ENCODE measurements around the gene NPW.
"Not testable (repeated sequence)": the region's sequence is repeated elsewhere in the genome, so short reads cannot be mapped to it uniquely, and the experiment has no call there.

Gene NPW

DNA sequence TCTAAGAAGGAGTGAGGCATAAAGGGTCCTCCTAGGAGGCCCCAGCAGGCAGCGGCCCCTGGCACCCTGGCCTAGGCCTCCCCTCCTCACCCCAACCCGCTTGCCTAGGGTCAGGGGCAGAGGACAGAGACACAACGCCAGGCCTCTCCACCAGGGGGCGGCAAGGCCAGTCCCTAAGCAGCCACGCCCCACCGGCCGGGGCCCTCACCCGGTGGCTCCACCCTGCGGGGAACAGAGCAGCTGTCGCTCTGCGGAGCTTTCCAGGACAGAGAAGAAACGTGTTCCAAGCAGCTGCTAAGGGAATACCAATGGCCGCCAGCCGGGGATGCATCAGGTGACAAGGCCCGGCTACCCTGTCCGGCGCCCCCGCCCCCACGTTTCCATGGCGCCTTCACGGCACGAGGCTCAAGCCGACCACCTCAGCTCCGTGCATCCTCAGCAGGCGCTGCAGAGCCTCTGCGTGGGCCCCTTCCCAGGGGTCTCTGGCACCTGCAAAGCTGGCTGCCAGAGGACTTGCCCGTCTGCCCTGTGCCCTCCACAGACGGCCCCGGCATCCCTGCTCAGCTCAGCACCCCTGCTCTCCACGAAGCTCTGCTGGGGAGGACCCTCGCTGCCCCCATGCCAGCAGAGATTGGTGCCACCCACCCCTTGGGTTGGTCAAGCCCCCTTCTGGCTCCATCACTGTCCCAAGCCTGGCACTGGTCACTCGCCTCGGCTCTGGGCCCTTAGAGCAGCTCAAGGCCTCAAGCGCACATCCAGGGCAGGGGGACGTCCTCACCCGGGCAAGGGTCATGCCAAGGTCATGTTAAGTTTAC, 15.6 kb upstream of the NPW start:
- Mint-ChIP-seq H3K4me1 (ENCODE audit: low read depth) (peaks cover 22% of the 10 kb centered on the region), H3K4me3 (no peak overlapping the region), H3K27ac (no peak overlapping the region), H3K36me3 (ENCODE audit: low read depth) (peaks cover 15% of the 10 kb centered on the region), H3K27me3 (ENCODE audit: low read depth) (no peaks in the 10 kb centered on the region), H3K9me3 (no peaks in the 10 kb centered on the region)

DNA sequence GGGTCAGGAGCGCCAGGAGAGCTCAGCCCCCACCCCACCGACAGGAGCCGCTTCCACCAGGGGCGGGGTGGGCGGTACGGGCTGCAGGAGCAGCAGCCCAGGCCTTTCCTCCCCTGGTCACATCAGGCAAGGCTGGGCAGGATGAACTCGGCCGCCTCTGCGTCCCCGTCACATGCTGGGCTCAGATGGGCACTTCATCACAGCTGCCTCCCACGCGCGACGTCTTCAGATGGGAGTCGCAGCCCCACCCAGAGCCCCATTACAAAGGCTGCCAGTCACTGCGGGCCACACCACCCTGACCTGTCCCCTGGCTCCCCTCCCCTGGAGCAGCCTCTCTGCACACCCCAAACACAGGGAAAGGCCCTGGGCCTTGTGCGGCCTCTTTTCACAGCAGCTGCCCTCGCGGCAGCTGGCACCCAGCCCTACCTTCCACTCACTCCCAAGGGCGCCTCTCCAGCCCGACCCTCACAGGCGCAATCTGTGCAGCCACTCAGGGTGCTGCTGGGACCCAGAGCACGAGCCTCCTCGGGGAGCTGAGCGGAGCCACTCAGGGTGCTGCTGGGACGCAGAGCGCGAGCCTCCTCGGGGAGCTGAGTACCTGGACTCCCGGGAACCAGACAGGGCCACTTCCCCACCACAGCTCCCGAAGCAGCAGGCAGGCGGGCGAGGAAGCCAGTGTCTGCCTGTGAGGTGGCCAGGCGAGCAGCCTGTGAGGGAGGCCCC, 14.6 kb upstream of the NPW start:
- H3K4me3 Mint-ChIP-seq: no peak overlapping the region
- H3K9me3 Mint-ChIP-seq: no peaks in the 10 kb centered on the region
- no peak overlapping the region for H3K27ac Mint-ChIP-seq
- H3K27me3 Mint-ChIP-seq (ENCODE audit: low read depth): no peaks in the 10 kb centered on the region
- H3K4me1 Mint-ChIP-seq (ENCODE audit: low read depth): peaks cover 22% of the 10 kb centered on the region
- H3K36me3 Mint-ChIP-seq (ENCODE audit: low read depth): peaks cover 15% of the 10 kb centered on the region

DNA sequence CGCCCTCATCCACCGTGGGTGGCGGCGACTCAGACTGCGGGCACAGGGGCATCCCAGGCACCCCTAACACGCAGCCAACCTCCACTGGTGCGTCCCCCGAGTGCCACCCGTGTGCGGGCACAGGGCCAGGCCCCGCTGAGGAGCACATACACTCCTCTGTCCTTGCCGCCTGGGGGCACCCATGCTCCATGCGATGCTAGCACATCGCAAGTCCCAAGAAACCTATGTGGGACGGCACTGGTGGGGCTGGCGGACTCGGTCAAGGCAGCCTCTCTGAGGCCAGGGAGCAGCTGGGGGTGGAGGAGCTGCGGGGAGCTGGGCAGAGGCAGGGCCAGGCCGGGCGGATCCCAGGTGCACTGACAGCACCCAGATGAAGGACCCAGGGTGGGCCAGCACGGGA, 13.9 kb upstream of the NPW start:
- Mint-ChIP-seq H3K9me3 (no peaks in the 10 kb centered on the region), H3K36me3 (ENCODE audit: low read depth) (peaks cover 17% of the 10 kb centered on the region), H3K4me1 (ENCODE audit: low read depth) (peaks cover 26% of the 10 kb centered on the region), H3K27ac (no peak overlapping the region), H3K4me3 (no peak overlapping the region), H3K27me3 (ENCODE audit: low read depth) (no peaks in the 10 kb centered on the region)

DNA sequence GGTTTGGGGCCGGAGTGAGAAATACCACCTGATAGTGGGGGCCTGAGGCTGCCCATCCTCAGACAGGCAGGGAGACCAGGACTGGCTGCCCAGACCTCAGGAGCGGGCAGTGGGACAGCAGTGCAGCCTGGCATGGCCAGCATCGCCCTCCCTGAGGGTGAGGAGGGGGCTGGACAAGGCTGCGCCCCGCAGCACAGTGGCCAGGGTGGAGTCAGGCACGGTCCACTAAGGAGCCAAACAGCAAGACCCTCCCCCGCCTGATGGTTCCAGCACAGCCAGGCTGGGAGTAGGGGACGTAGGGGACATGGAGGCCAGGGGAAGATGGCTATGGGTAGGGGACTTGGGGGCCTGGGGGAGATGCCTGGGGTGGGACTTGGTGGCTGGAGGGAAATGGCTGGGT, 13.3 kb upstream of the NPW start:
- H3K4me3 Mint-ChIP-seq: no peak overlapping the region
- H3K9me3 Mint-ChIP-seq: no peaks in the 10 kb centered on the region
- H3K4me1 Mint-ChIP-seq (ENCODE audit: low read depth): peaks cover 26% of the 10 kb centered on the region
- H3K36me3 Mint-ChIP-seq (ENCODE audit: low read depth): peaks cover 14% of the 10 kb centered on the region
- H3K27me3 Mint-ChIP-seq (ENCODE audit: low read depth): no peaks in the 10 kb centered on the region
- no peak overlapping the region for H3K27ac Mint-ChIP-seq

DNA sequence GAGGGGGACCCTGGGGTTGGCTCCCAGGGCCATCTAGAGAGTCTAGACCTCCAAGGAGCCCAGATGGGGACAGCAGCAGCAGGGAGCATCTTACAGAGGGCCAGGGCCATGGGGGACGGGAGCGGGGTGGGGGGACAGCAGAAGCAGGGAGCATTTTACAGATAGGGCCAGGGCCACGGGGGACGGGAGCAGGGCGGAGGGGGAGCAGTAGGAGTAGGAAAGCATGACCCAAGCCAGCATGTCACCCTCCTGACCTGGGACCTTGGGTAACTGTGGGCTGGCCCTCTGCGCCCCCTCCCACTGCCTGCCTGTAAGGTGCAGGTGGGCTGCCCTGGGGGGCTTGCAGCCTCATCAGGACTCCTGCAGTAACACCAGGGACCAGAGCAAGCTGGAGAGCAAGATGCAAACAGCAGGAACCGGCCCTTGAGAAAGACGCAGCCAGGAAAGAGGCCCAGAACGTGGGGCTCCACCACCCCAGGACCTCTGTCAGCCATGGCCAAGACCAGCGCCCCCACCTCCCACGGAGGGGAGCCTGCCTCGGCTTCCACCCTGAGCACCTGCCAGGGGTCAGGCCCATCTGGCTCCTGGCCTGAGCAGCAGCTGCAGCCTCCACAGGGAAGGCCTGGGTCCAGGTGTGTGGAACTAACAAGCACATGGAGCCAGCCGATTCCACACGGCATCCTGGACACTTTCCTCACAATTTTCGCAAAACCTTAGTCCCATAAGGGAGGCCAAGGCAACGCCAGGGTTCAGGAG, 12.3 kb upstream of the NPW start:
- peak overlapping the region; percentile 83 for H3K27ac Mint-ChIP-seq
- no peaks in the 10 kb centered on the region for H3K27me3 Mint-ChIP-seq (ENCODE audit: low read depth)
- peaks cover 26% of the 10 kb centered on the region for H3K4me1 Mint-ChIP-seq (ENCODE audit: low read depth)
- H3K36me3 Mint-ChIP-seq (ENCODE audit: low read depth): peaks cover 14% of the 10 kb centered on the region
- H3K9me3 Mint-ChIP-seq: no peaks in the 10 kb centered on the region
- peak overlapping the region; percentile 84 for H3K4me3 Mint-ChIP-seq

DNA sequence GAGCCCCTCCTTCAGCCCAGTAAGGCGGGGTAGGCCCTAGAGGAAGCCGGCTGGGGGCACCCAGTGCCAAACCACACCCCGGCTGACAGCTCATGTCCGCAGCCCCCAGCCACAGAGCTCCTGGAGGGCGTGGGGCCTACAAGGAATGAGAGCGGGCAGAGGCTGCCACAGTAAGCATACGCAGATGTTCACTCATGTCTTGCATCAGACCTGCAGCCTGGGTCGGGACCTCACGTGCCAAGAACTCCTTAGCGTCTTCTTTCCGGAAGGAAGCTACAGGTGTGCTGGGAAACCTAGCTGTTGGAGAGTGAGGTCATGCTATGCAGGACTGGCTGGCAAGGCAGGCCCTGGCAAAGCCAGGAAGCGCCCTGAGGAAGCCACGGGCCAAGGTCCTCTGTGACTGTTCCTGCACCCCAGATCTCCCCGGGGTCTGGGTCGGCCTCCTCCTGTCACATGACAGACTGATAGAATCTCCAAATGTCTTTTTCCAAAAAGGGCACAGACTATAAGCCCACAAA, 11.5 kb upstream of the NPW start:
- Mint-ChIP-seq H3K27ac (peak overlapping the region; percentile 83), H3K36me3 (ENCODE audit: low read depth) (peaks cover 11% of the 10 kb centered on the region), H3K4me1 (ENCODE audit: low read depth) (peaks cover 26% of the 10 kb centered on the region), H3K27me3 (ENCODE audit: low read depth) (no peaks in the 10 kb centered on the region), H3K9me3 (no peaks in the 10 kb centered on the region), H3K4me3 (peak overlapping the region; percentile 84)

DNA sequence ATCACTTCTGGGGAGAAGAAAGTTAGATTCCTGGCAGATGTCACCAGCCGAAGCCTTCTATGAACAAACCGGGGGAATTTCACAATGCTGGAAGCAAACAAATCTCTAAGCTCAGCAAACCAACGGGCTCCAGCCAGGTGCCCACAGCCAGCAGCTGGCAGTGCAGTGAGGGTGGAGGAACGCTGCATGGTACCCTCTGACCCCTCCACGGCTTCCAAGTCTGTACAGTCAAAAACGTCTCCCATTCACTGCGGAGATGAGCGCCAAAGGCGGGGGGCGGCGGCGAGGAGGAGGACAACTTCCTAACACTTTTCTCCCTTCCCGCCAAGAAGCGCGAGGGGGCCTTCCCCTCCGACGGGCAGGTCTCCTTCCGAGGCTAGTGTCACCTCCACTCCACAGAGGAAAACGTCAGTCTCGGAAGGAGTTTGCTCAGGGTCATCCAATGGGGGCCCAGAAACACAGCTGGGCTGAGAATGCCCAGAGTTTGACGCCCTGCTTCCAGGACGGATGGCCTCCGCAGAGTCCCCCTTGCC, 10.9 kb upstream of the NPW start:
- Mint-ChIP-seq H3K27me3 (ENCODE audit: low read depth) (no peaks in the 10 kb centered on the region), H3K9me3 (no peaks in the 10 kb centered on the region), H3K36me3 (ENCODE audit: low read depth) (peaks cover 11% of the 10 kb centered on the region), H3K4me1 (ENCODE audit: low read depth) (peaks cover 26% of the 10 kb centered on the region), H3K4me3 (peak overlapping the region; percentile 84), H3K27ac (peak overlapping the region; percentile 83)

DNA sequence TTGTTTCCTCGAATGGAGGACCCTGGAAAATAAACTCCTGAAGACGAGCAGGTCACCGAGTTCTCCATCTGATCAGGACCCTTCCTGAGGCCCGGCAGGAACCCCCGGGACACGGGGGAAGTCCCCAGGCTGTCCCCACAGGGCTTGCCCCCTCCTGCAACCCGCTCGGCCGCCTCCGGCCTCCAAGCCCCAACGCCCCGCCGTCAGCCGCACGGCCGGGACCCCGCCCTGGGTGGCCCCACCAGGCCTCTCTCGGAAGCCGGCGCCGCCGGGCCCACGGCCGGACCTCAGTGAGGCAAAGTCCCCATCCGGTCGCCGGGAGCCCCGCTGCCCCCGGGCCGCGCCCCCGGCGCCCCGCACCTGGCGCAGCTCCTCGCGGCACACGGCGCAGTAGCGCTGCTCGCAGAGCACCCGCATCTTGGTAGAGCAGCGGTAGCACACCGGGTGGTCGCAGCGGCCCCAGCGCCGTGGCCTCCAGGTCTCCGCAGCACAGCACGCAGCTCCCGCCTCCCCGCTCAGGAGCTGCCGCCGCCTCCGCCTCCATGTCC, 10.3 kb upstream of the NPW start:
- H3K9me3 Mint-ChIP-seq: no peaks in the 10 kb centered on the region
- H3K4me1 Mint-ChIP-seq (ENCODE audit: low read depth): peaks cover 26% of the 10 kb centered on the region
- peak overlapping the region; percentile 83 for H3K27ac Mint-ChIP-seq

DNA sequence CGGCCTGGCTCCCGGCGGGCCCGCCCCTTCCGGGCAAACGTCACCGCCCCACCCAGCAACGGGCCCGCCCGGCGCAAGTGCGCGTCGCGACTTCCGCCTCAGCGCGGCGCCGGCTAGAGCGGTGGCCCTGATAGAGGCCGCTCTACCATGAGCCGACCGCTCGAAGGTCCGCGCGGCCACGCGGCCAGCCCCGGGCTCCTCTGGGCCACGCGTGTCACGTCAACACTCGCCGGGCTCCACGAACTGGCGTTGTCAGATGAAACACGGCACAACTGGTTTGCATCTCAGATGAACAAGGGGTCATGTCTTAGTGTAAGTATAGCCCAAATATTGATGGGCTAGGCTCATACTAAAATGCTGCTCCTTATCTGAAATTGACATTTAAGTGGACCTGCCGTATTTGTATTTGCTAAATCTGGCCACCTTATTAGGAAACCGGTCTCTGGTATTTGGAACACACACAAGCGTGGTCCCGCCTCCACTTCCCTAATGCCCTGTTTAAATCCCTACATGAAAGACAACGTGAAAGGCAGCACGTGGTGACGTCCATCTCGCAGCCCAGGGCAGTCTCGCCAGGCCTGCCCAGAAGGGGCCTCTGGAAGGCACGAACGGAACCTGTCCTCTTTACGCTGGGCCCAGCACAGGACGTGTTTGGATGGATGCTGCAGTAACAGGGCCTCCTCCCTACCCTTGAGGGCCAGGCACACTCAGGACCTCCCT, 9.6 kb upstream of the NPW start, which contains the start of gene ZNF598:
Gene ZNF598, minus strand, starts transcription at position 31 of the 720 bp plus-strand sequence.
- peaks cover 26% of the 10 kb centered on the region for H3K4me1 Mint-ChIP-seq (ENCODE audit: low read depth)
- H3K9me3 Mint-ChIP-seq: no peaks in the 10 kb centered on the region

More for the DNA sequence above, 10.3 kb upstream of the NPW start:
- Mint-ChIP-seq H3K27me3 (ENCODE audit: low read depth) (no peaks in the 10 kb centered on the region), H3K36me3 (ENCODE audit: low read depth) (peaks cover 11% of the 10 kb centered on the region), H3K4me3 (peak overlapping the region; percentile 84)

DNA sequence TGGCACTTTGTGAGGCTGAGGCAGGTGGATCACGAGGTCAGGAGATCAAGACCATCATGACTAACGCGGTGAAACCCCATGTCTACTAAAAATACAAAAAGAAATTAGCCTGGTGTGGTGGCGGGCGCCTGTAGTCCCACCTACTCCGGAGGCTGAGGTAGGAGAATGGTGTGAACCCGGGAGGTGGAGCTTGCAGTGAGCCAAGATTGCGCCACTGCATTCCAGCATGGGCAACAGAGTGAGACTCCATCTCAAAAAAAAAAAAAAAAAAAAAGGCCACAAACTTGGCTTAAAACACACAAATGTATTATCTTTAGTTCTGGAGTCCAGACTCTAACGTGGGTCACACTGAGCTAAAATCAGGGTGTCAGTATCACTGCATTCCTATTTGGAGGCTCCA, 7.9 kb upstream of the NPW start:
- H3K4me3 Mint-ChIP-seq; H3K27me3 Mint-ChIP-seq (ENCODE audit: low read depth); H3K27ac Mint-ChIP-seq; H3K9me3 Mint-ChIP-seq: not testable (repeated sequence)
- peaks cover 11% of the 10 kb centered on the region for H3K36me3 Mint-ChIP-seq (ENCODE audit: low read depth)
- H3K4me1 Mint-ChIP-seq (ENCODE audit: low read depth): peaks cover 22% of the 10 kb centered on the region

More for the DNA sequence above, 9.6 kb upstream of the NPW start, which contains the start of gene ZNF598:
- Mint-ChIP-seq H3K4me3 (peak within 1 kb of the TSS; percentile 91), H3K36me3 (ENCODE audit: low read depth) (peaks cover 11% of the 10 kb centered on the region), H3K27ac (peak within 1 kb of the TSS; percentile 95), H3K27me3 (ENCODE audit: low read depth) (no peaks in the 10 kb centered on the region)

DNA sequence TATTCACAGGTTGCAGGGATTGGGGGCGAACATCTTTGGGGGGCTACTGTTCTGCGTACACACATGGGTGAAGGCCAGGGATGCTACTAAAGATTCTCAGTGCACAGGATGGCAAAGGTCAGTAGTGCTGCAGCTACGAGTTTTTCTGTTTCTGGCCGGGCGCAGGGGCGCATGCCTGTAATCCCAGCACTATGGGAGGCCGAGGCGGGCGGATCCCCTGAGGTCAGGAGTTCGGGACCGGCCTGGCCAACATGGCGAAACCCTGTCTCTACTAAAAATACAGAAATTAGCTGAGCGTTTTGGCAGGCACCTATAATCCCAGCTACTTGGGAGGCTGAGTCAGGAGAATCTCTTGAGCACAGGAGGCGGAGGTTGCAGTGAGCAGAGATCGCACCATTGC, 6.1 kb upstream of the NPW start:
- H3K27me3 Mint-ChIP-seq (ENCODE audit: low read depth): peaks cover 5% of the 10 kb centered on the region
- no peaks in the 10 kb centered on the region for H3K9me3 Mint-ChIP-seq
- H3K36me3 Mint-ChIP-seq (ENCODE audit: low read depth): peaks cover 5% of the 10 kb centered on the region
- no peak overlapping the region for H3K4me3 Mint-ChIP-seq
- no peak overlapping the region for H3K27ac Mint-ChIP-seq
- peaks cover 8% of the 10 kb centered on the region for H3K4me1 Mint-ChIP-seq (ENCODE audit: low read depth)

DNA sequence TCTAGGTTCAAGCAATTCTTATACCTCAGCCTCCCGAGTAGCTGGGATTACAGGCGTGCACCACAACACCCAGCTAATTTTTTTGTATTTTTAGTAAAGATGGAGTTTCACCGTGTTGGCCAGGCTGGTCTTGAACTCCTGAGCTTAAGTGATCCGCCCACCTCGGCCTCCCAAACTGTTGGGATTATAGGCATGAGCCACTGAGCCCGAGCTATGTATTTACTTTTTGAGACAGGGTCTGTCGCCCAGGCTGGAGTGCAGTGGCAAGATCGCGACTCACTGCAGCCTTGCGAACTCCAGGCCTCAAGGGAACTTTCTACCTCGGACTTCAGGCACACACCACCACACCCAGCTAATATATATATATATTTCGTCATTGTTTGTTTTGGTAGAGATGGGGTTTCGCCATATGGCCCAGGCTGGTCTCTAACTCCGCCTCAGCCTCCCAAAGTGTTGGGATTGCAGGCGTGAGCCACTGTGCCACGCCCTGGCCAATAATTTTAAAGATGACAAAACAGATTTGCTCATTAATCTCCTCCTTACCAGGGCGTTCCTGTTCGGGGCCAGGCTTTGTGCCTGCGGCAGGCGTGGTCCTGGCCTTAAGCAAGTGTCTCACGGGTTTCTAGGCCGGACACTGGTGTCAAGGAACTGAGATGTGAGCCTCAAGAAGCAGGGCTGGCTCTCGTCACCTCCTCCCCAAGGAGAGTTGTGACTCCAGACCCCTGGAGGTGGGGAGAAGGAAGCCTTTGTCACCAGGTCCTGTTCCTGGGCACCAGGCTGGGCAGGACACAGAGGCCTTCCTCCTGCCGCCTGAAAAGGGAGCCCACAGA, 4.3 kb upstream of the NPW start:
- Mint-ChIP-seq H3K27me3 (ENCODE audit: low read depth) (peaks cover 12% of the 10 kb centered on the region), H3K4me3 (no peak overlapping the region), H3K4me1 (ENCODE audit: low read depth) (peaks cover under 1% of the 10 kb centered on the region), H3K9me3 (no peaks in the 10 kb centered on the region), H3K27ac (no peak overlapping the region), H3K36me3 (ENCODE audit: low read depth) (no peaks in the 10 kb centered on the region)

DNA sequence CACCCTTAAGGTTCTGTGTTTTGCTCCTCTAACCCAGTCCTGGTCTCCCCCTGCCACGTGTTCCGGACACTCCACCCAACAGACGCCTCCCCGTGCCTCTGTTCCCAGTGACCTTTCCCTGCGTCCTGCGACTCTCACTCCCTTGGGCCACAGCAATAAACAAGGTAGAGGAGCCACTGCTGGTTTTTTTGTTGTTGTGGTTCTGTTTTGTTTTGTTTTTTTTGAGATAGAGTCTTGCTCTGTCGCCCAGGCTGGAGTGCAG, 3.7 kb upstream of the NPW start:
- Mint-ChIP-seq H3K27me3 (ENCODE audit: low read depth) (peaks cover 18% of the 10 kb centered on the region), H3K4me1 (ENCODE audit: low read depth) (no peaks in the 10 kb centered on the region), H3K36me3 (ENCODE audit: low read depth) (no peaks in the 10 kb centered on the region), H3K4me3 (no peak overlapping the region), H3K27ac (no peak overlapping the region), H3K9me3 (no peaks in the 10 kb centered on the region)
